Stimulated activated memory B cell treated with anti-CD40 and anti-IgM and Interleukin-4, amounts not matched to agents 10 μg/mL and 1 μg/mL and 100 μg/mL, for 72 hours (primary cell): ENCODE measurements around the gene RMDN2.

Source experiments
- ATAC-seq: fragments of 150-1000 bp; cut with Tn5 transposase; 2 replicates; pipeline ENCODE4 v1.10.0; 2021
- H3K27ac Mint-ChIP-seq: one replicate; pipeline ENCODE4 v1.8.0; 2022; ENCODE audit warnings: mild to moderate bottlenecking, mixed read lengths
- H3K27me3 Mint-ChIP-seq: one replicate; pipeline ENCODE4 v1.8.0; 2022; ENCODE audit warnings: mixed read lengths
- H3K36me3 Mint-ChIP-seq: one replicate; pipeline ENCODE4 v1.8.0; 2022; ENCODE audit warnings: mixed read lengths
- H3K4me1 Mint-ChIP-seq: one replicate; pipeline ENCODE4 v1.8.0; 2022; ENCODE audit warnings: mixed read lengths
- H3K4me3 Mint-ChIP-seq: one replicate; pipeline ENCODE4 v1.8.0; 2022; ENCODE audit warnings: mild to moderate bottlenecking, moderate library complexity, mixed read lengths
- H3K9me3 Mint-ChIP-seq: one replicate; pipeline ENCODE4 v1.8.0; 2022; ENCODE audit warnings: mixed read lengths

The RMDN2 gene

DNA sequence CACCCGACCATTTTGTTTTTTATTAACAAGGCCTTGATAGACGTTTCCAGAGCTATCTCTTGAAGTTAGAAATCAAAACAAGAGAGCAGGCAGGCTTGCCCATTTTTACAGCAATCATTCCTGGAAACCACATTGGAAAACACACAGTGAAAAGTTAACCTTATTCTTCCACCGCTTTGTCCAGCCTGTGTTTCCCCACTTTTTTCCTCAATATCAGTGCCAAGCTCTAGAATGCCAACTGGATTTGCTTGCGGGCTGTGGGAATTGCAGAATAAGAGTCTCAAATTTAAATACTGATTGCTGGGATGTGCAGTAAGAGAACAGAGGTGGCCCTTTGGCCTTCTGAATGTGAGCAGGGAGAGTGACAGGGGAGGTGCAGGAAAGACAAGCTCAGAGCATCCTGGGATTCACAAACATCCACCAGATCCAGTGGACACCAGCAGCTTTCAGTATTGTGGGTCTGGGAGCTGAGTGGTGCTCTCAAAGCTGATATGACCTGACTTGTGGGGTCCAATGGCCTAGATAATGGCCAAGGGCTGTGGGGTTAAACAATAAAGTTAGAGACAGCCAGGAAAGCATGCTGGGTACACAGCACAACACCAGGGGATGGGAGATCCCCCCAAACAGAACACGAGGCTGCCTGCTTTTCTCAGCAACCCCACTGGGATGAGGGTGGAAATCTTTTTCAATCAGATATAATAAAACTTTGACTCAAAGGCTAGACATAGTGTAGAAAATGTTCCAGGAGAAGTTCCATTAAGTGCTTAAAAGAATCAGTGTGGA, 135.3 kb downstream of the RMDN2 start:
- no peak overlapping the region for H3K4me3 Mint-ChIP-seq
- peaks cover 10% of the 10 kb centered on the region for H3K4me1 Mint-ChIP-seq
- peaks cover 8% of the 10 kb centered on the region for H3K27me3 Mint-ChIP-seq
- H3K9me3 Mint-ChIP-seq = peaks cover 3% of the 10 kb centered on the region
- no peak overlapping the region for H3K27ac Mint-ChIP-seq
- no peak for ATAC-seq
- H3K36me3 Mint-ChIP-seq = no peaks in the 10 kb centered on the region

- H3K4me1 Mint-ChIP-seq = no peaks in the 10 kb centered on the region
- ATAC-seq = no peak
Measured at GRCh38 chr2:38064801-38065501, 139.9 kb downstream of the RMDN2 start.

DNA sequence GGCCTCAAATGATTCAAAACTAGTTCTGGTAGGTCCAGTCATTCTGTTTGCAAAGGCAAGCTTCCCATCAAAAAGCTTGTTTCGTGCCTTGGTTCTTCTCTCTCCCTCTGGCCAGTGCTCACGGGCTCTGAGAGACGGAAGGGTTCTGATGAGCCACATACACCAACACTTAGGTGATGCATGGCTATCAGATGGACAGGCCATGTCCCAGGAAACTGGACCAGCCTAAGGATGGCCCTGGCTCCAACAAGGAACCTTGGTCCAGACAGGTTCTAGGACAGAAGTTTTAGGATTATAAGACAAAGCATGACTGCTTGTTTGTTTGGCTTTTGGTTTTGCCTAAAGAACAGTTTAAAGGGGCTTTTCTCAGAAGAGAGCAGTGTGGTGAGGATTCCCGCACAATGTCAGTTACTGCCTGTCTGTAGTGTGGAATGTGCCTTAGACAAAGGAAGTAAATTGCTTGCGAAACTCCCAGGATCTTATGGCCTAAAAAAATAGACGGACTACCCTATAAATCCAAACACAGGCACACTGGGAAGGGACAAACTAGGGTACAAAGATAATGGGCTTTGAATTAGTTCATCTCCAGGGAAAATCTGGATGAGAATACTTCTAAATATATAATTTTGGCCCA, 140.5 kb downstream of the RMDN2 start:
- Mint-ChIP-seq H3K36me3 (peaks cover 5% of the 10 kb centered on the region), H3K4me3 (no peak overlapping the region), H3K27me3 (no peaks in the 10 kb centered on the region), H3K9me3 (peaks cover 3% of the 10 kb centered on the region), H3K4me1 (no peaks in the 10 kb centered on the region), H3K27ac (no peak overlapping the region)
- ATAC-seq = no peak

More at GRCh38 chr2:38064801-38065501, 139.9 kb downstream of the RMDN2 start:
- Mint-ChIP-seq H3K4me3 (no peak overlapping the region), H3K36me3 (peaks cover 5% of the 10 kb centered on the region), H3K27ac (no peak overlapping the region), H3K27me3 (no peaks in the 10 kb centered on the region), H3K9me3 (peaks cover 3% of the 10 kb centered on the region)

DNA sequence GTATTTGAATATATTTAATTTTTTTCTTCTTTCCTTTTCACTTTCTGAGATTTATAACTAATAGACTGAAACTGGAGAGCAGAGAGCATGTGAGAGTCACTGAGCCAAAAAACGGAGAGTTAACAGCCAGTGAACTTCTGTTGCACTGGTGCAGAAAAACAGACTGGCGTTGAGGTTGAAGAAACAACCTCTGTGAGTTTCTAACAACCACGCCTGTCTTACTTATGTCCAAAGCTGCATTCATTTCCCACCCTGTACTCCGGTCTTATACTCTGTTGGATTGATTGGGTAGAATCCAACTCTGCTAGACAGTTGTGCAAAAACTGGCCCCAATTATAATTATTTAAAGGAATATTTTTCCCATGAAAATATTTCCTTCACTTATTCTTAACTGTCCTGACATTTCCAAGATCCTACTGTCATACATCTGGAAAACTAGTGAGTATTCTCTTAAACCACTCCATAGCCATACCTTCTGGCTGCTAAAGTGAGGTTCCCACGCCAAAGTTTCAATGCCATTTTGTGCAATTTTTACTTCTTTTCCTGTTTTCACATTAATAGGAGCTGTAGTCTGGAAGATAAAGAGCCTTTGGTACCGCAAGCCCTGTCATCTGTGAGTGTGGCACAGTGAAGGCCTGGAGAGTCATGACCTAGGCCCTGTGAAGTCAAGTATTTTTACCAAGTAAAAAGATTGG, 141.5 kb downstream of the RMDN2 start:
- H3K27ac Mint-ChIP-seq = no peak overlapping the region
- no peak overlapping the region for H3K4me3 Mint-ChIP-seq
- H3K27me3 Mint-ChIP-seq = no peaks in the 10 kb centered on the region
- H3K36me3 Mint-ChIP-seq = peaks cover 5% of the 10 kb centered on the region
- peaks cover 3% of the 10 kb centered on the region for H3K9me3 Mint-ChIP-seq
- ATAC-seq = no peak
- no peaks in the 10 kb centered on the region for H3K4me1 Mint-ChIP-seq
